Measurements from ENCODE around the gene LMBRD1.
"Not testable (repeated sequence)": the region's sequence is repeated elsewhere in the genome, so short reads cannot be mapped to it uniquely, and the experiment has no call there.

Gene LMBRD1

GRCh38 chr6:69798796-69799195 lies 2.0 kb upstream of the LMBRD1 start:
- in situ Hi-C loops (cut with MboI; ENCODE audit: low sequenced_read_pairs): not testable (repeated sequence)

GRCh38 chr6:69796073-69796641 lies 653 bp downstream of the LMBRD1 start:
- in situ Hi-C loops (cut with MboI; ENCODE audit: low sequenced_read_pairs): no loop called here

GRCh38 chr6:69795469-69796072 lies 1.2 kb downstream of the LMBRD1 start:
- in situ Hi-C loops (cut with MboI; ENCODE audit: low sequenced_read_pairs): no loop called here

- in situ Hi-C loops (cut with MboI; ENCODE audit: low sequenced_read_pairs): no loop called here
These were observed 4.5 kb downstream of the LMBRD1 start for GRCh38 chr6:69792292-69792691.

GRCh38 chr6:69791065-69791471 lies 5.7 kb downstream of the LMBRD1 start:
- in situ Hi-C loops (cut with MboI; ENCODE audit: low sequenced_read_pairs): no loop called here

GRCh38 chr6:69790629-69791028 lies 6.2 kb downstream of the LMBRD1 start:
- in situ Hi-C loops (cut with MboI; ENCODE audit: low sequenced_read_pairs): no loop called here

GRCh38 chr6:69789578-69789977 lies 7.2 kb downstream of the LMBRD1 start:
- in situ Hi-C loops (cut with MboI; ENCODE audit: low sequenced_read_pairs): no loop called here

GRCh38 chr6:69787436-69787835 lies 9.4 kb downstream of the LMBRD1 start:
- in situ Hi-C loops (cut with MboI; ENCODE audit: low sequenced_read_pairs): not testable (repeated sequence)

GRCh38 chr6:69785697-69786096 lies 11.1 kb downstream of the LMBRD1 start:
- in situ Hi-C loops (cut with MboI; ENCODE audit: low sequenced_read_pairs): no loop called here

GRCh38 chr6:69784595-69785377 lies 12.0 kb downstream of the LMBRD1 start:
- in situ Hi-C loops (cut with MboI; ENCODE audit: low sequenced_read_pairs): no loop called here

- in situ Hi-C loops (cut with MboI; ENCODE audit: low sequenced_read_pairs): no loop called here
These were observed 13.7 kb downstream of the LMBRD1 start for GRCh38 chr6:69783108-69783507.

- in situ Hi-C loops (cut with MboI; ENCODE audit: low sequenced_read_pairs): no loop called here
These were observed 16.1 kb downstream of the LMBRD1 start for GRCh38 chr6:69780585-69781178.

GRCh38 chr6:69775941-69776340 lies 20.9 kb downstream of the LMBRD1 start:
- in situ Hi-C loops (cut with MboI; ENCODE audit: low sequenced_read_pairs): no loop called here

GRCh38 chr6:69775585-69775849 lies 21.3 kb downstream of the LMBRD1 start:
- in situ Hi-C loops (cut with MboI; ENCODE audit: low sequenced_read_pairs): no loop called here

GRCh38 chr6:69774740-69775584 lies 21.8 kb downstream of the LMBRD1 start:
- in situ Hi-C loops (cut with MboI; ENCODE audit: low sequenced_read_pairs): no loop called here

- in situ Hi-C loops (cut with MboI; ENCODE audit: low sequenced_read_pairs): no loop called here
These were observed 25.5 kb downstream of the LMBRD1 start for GRCh38 chr6:69771158-69771906.

- in situ Hi-C loops (cut with MboI; ENCODE audit: low sequenced_read_pairs): no loop called here
These were observed 28.1 kb downstream of the LMBRD1 start for GRCh38 chr6:69768664-69769063.

GRCh38 chr6:69763763-69764162 lies 33.0 kb downstream of the LMBRD1 start:
- in situ Hi-C loops (cut with MboI; ENCODE audit: low sequenced_read_pairs): no loop called here

GRCh38 chr6:69761853-69762252 lies 35.0 kb downstream of the LMBRD1 start:
- in situ Hi-C loops (cut with MboI; ENCODE audit: low sequenced_read_pairs): no loop called here

- in situ Hi-C loops (cut with MboI; ENCODE audit: low sequenced_read_pairs): no loop called here
These were observed 38.6 kb downstream of the LMBRD1 start for GRCh38 chr6:69758214-69758613.

All from HL-60/S4 treated with phorbol 12-myristate 13-acetate at 8.2 ng/mL for 4 days and 3 days (cell line).